IMR-90 (cell line): ENCODE results near the gene HYAL2. TPM values are rescaled to one million over a fixed set of nuclear protein-coding genes. Genes with fewer than 3 reads are reported as not detected.

Source experiments
- ATAC-seq: fragments of 200-7000 bp; cut with Tn5 transposase; 2 replicates; pipeline ENCODE4 v1.9.1; 2020; ENCODE audit warnings: low read depth, mild to moderate bottlenecking, moderate library complexity
- BruUV-seq: library from RNA; stranded (reverse); fragments of 400-500 nt; replicated peaks from 2 replicates; lab custom pipeline; 2021; lab: Mats Ljungman, UMichigan
- CTCF ChIA-PET: fragments of 300-600 bp; formaldehyde crosslinking; extraction: SDS; loops from one replicate; lab custom pipeline; 2021; ENCODE audit warnings: antibody characterized with exemption; lab: Yijun Ruan, JAX
- POLR2A ChIA-PET: fragments of 300-600 bp; sonication (Branson Sonifier 250); formaldehyde crosslinking; loops from one replicate; lab custom pipeline; 2022; ENCODE audit warnings: antibody characterized with exemption; ENCODE audit not compliant: unreplicated experiment; lab: Charles Lee
- DNase-seq: peaks from one replicate; pipeline ENCODE4 v3.0.0; 2013
- H2AFZ ChIP-seq: replicated peaks from 2 replicates; pipeline ENCODE3; 2013; ENCODE audit warnings: low read length, mild to moderate bottlenecking; ENCODE audit not compliant: poor library complexity
- H2AK5ac ChIP-seq: 2 replicates; pipeline ENCODE4 v1.6.1; 2013; ENCODE audit warnings: low read depth, low read length, inconsistent platforms
- H2AK9ac ChIP-seq: replicated peaks from 2 replicates; pipeline ENCODE3; 2013; ENCODE audit warnings: mild to moderate bottlenecking, low read depth, low read length, moderate library complexity; ENCODE audit not compliant: poor library complexity
- H2BK120ac ChIP-seq: 2 replicates; pipeline ENCODE4 v1.6.1; 2013; ENCODE audit warnings: low read depth, low read length, inconsistent platforms
- H2BK15ac ChIP-seq: 3 replicates; pipeline ENCODE4 v1.6.1; 2013; ENCODE audit warnings: low read depth, low read length, inconsistent platforms
- H2BK20ac ChIP-seq: 2 replicates; pipeline ENCODE4 v1.6.1; 2013; ENCODE audit warnings: low read depth, mild to moderate bottlenecking, inconsistent platforms, low read length, moderate library complexity
- H2BK5ac ChIP-seq: 2 replicates; pipeline ENCODE4 v1.6.1; 2013; ENCODE audit warnings: mild to moderate bottlenecking, low read depth, low read length, inconsistent platforms; ENCODE audit not compliant: poor library complexity, severe bottlenecking
- H3K14ac ChIP-seq: replicated peaks from 2 replicates; pipeline ENCODE4 v1.6.1; 2013; ENCODE audit warnings: low read depth, low read length, inconsistent platforms
- H3K18ac ChIP-seq: 2 replicates; pipeline ENCODE4 v1.6.1; 2013; ENCODE audit warnings: low read depth, low read length, control low read depth
- H3K23ac ChIP-seq: 2 replicates; pipeline ENCODE4 v1.6.1; 2013; ENCODE audit warnings: low read depth, low read length, inconsistent platforms
- H3K27ac ChIP-seq: 2 replicates; pipeline ENCODE4 v1.5.1; 2013; ENCODE audit warnings: mild to moderate bottlenecking, control low read depth, low read length; ENCODE audit not compliant: insufficient read depth
- H3K27me3 ChIP-seq: 2 replicates; pipeline ENCODE4 v1.6.1; 2013; ENCODE audit warnings: low read length; ENCODE audit not compliant: control insufficient read depth, insufficient read depth
- H3K36me3 ChIP-seq: 2 replicates; pipeline ENCODE4 v1.6.1; 2013; ENCODE audit warnings: low read length, mixed read lengths; ENCODE audit not compliant: control insufficient read depth, insufficient read depth
- H3K4ac ChIP-seq: 2 replicates; pipeline ENCODE4 v1.6.1; 2013; ENCODE audit warnings: low read depth, low read length, inconsistent platforms
- H3K4me1 ChIP-seq: 2 replicates; pipeline ENCODE4 v1.6.1; 2013; ENCODE audit warnings: low read length, mixed read lengths; ENCODE audit not compliant: control insufficient read depth, insufficient read depth
- H3K4me2 ChIP-seq: 2 replicates; pipeline ENCODE4 v1.6.1; 2013; ENCODE audit warnings: low read depth, mild to moderate bottlenecking, control low read depth, low read length, moderate library complexity
- H3K4me3 ChIP-seq: 2 replicates; pipeline ENCODE4 v1.5.1; 2013; ENCODE audit warnings: low read depth, mild to moderate bottlenecking, control low read depth, low read length, moderate library complexity; ENCODE audit not compliant: insufficient read depth
- H3K56ac ChIP-seq: 2 replicates; pipeline ENCODE4 v1.6.1; 2013; ENCODE audit warnings: low read length, inconsistent platforms; ENCODE audit not compliant: insufficient read depth; ENCODE audit errors: extremely low read depth
- H3K79me1 ChIP-seq, 2 experiments: 2 replicates each; pipeline ENCODE4 v1.6.1; 2013; ENCODE audit warnings: low read length in 2 of 2, inconsistent platforms in 1 of 2, low read depth in 1 of 2
- H3K9ac ChIP-seq: 2 replicates; pipeline ENCODE4 v1.6.1; 2013; ENCODE audit warnings: low read depth, low read length, control low read depth
- H3K9me1 ChIP-seq: 2 replicates; pipeline ENCODE4 v1.6.1; 2013; ENCODE audit warnings: low read length, inconsistent platforms; ENCODE audit not compliant: insufficient read depth
- H3K9me3 ChIP-seq: 2 replicates; pipeline ENCODE4 v1.6.1; 2013; ENCODE audit warnings: low read length; ENCODE audit not compliant: control insufficient read depth, insufficient read depth
- H4K20me1 ChIP-seq: 2 replicates; pipeline ENCODE4 v1.6.1; 2013; ENCODE audit warnings: low read length, inconsistent platforms; ENCODE audit not compliant: insufficient read depth
- H4K5ac ChIP-seq: 2 replicates; pipeline ENCODE4 v1.6.1; 2013; ENCODE audit warnings: mild to moderate bottlenecking, low read depth, low read length, control low read depth
- H4K8ac ChIP-seq, 2 experiments: 2 replicates each; pipeline ENCODE4 v1.6.1; 2013; ENCODE audit warnings: low read depth in 2 of 2, low read length in 2 of 2, control low read depth in 1 of 2, inconsistent platforms in 1 of 2
- H4K91ac ChIP-seq: 2 replicates; pipeline ENCODE4 v1.6.1; 2013; ENCODE audit warnings: low read depth, low read length, inconsistent platforms; ENCODE audit not compliant: insufficient read depth
- MAFK ChIP-seq: IDR thresholded peaks from 2 replicates; pipeline ENCODE4 v1.6.1; 2012; ENCODE audit warnings: low read depth, low read length, improper control_type of control experiment
- NFE2L2 ChIP-seq: fragments of 150-350 bp; IDR thresholded peaks from 2 replicates; pipeline ENCODE4 v1.6.1; 2016; ENCODE audit warnings: low read depth, mild to moderate bottlenecking, low read length
- RFX5 ChIP-seq: IDR thresholded peaks from 2 replicates; pipeline ENCODE4 v1.8.0; 2012; ENCODE audit warnings: low read depth, mild to moderate bottlenecking, low read length, moderate library complexity
- SMC3 ChIP-seq: fragments of 150-350 bp; IDR thresholded peaks from 2 replicates; pipeline ENCODE4 v1.6.1; 2016; ENCODE audit warnings: low read depth, mild to moderate bottlenecking, antibody characterized with exemption, low read length, moderate library complexity
- WGBS, 2 experiments: methylation state at CpG; one replicate each; pipeline versions ENCODE4 v1.1.5 to v1.1.7; 2013; ENCODE audit warnings: missing lambda C conversion rate in 2 of 2; ENCODE audit not compliant: insufficient read length in 1 of 2; ENCODE audit errors: extremely low coverage in 2 of 2; 5-methylcytosine and 5-hydroxymethylcytosine counted together
- dilution Hi-C: fragments of 300-500 bp; cut with HindIII; formaldehyde crosslinking; loops from one replicate; pipeline ENCODE4 v1.14.3; 2018; ENCODE audit warnings: low sequenced_read_pairs; ENCODE audit not compliant: unreplicated experiment
- in situ Hi-C: fragments of 300-500 bp; cut with MboI; formaldehyde crosslinking; loops from 3 replicates; pipeline ENCODE4 v1.14.3; 2019; ENCODE audit warnings: low sequenced_read_pairs, inconsistent platforms, mixed read lengths
- intact Hi-C: fragments of 100-400 bp; cut with micrococcal nuclease; formaldehyde crosslinking; loops from 2 replicates; pipeline ENCODE4 v1.10.0; 2022
- polyA plus RNA-seq, 3 experiments: library from polyadenylated mRNA; depleted of rRNA; stranded (reverse); fragments of >200 nt; gene quantifications; 2 replicates each; pipeline ENCODE4 v1.2.3, GENCODE V29; 2012; ENCODE audit warnings: low replicate concordance in 1 of 3
- total RNA-seq: library from RNA; depleted of rRNA; stranded (reverse); fragments of >200 nt; gene quantifications from 2 replicates; pipeline ENCODE4 v1.2.3, GENCODE V29; 2012

HYAL2 gene
- total and polyA plus RNA-seq, 2 of the 4 experiments (the other 2 are of a cell fraction): 56.8 to 104 TPM

DNA sequence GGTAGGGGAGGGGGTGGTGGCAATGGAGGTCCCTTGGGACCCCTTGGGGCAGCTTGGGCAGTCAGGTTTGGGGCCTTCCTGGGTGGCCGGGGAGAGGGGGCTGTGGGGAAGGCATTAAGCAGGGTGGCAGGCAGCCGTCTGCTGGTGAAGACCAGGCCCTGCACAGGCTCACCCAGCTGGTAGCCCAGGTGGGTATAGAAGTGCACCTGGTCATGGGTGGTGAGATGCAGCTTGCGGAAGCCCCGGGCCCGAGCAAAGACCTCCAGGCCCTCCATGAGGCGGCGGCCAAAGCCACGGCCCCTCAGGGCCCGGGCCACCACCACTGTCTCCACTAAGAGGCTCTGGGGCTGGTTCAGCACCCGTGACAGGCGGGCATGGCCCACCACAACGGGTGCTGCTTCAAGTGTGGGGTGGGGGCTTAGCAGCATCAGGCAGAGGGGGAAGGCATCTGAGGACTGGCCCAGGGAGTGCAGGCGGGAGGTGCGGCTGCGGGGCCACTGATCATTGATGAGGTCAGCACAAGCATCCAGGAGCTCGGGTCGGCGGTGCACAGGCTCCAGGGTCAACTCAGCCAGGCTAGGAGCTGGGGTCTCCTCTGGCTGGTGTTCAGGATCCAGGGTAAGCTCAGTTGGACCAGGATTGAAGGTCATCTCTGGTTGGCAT is 25.7 kb downstream of the HYAL2 start:
- in situ Hi-C loops: no loop called here

More for the DNA sequence above, 25.7 kb downstream of the HYAL2 start:
- DNase-seq (no peak), ATAC-seq (no peak)
- Histone ChIP-seq H4K5ac (no peak overlapping the region), H3K9me3 (no peaks in the 10 kb centered on the region), H3K18ac (no peak overlapping the region), H3K9me1 (peaks cover 17% of the 10 kb centered on the region), H3K36me3 (no peaks in the 10 kb centered on the region), H4K20me1 (no peaks in the 10 kb centered on the region), H2AK5ac (no peak overlapping the region), H3K4ac (no peak overlapping the region), H3K23ac (no peak overlapping the region), H3K4me2 (no peak overlapping the region), H3K27me3 (no peaks in the 10 kb centered on the region), H2BK5ac (no peak overlapping the region), H3K56ac (no peak overlapping the region), H3K9ac (no peak overlapping the region), H3K4me3 (no peak overlapping the region), H4K8ac (no peak overlapping the region), H2BK120ac (no peak overlapping the region), H3K79me1 (peaks cover 13 to 32% of the 10 kb centered on the region in 2 experiments; a peak in 3 of 4 replicates), H2BK20ac (no peak overlapping the region), H3K14ac (no peak overlapping the region), H2AFZ (no peak overlapping the region), H2AK9ac (no peak overlapping the region), H4K91ac (no peak overlapping the region), H3K27ac (no peak overlapping the region), H3K4me1 (peaks cover 17% of the 10 kb centered on the region), H2BK15ac (no peak overlapping the region)
- TF ChIP-seq RFX5 (no peak), MAFK (no peak), NFE2L2 (no peak), SMC3 (no peak)
- POLR2A ChIA-PET: no interaction called here
- intact Hi-C loops: no loop called here
- dilution Hi-C loops: no loop called here
- CTCF ChIA-PET: no interaction called here
- BruUV-seq: no TSS peak
- 90% methylated on average over 8 of the region's 18 CpGs; no CpG with 5 or more reads in 1 of the 2 experiments for WGBS, 2 experiments
